Mucosa of rectum (tissue), 2 donors: Measurements from ENCODE around the gene NPHP4.

Source experiments
- H3K27ac ChIP-seq, 2 donors: one replicate each; pipeline ENCODE4 v1.7.0; 2013; ENCODE audit warnings: inconsistent platforms in 2 of 2, low read depth in 2 of 2, low read length in 2 of 2
- H3K27me3 ChIP-seq, 2 donors: one replicate each; pipeline ENCODE4 v1.7.0; 2013; ENCODE audit warnings: low read length in 2 of 2; ENCODE audit not compliant: control insufficient read depth in 2 of 2, insufficient read depth in 2 of 2
- H3K36me3 ChIP-seq, 2 donors: one replicate each; pipeline ENCODE4 v1.7.0; 2013; ENCODE audit warnings: low read length in 2 of 2; ENCODE audit not compliant: control insufficient read depth in 2 of 2, insufficient read depth in 2 of 2
- H3K4me1 ChIP-seq, 2 donors: one replicate each; pipeline ENCODE4 v1.7.0; 2013; ENCODE audit warnings: low read length in 2 of 2, mild to moderate bottlenecking in 1 of 2; ENCODE audit not compliant: control insufficient read depth in 2 of 2, insufficient read depth in 2 of 2
- H3K4me3 ChIP-seq, 2 donors: one replicate each; pipeline ENCODE4 v1.7.0; 2013; ENCODE audit warnings: low read length in 2 of 2
- H3K9ac ChIP-seq, 2 donors: one replicate each; pipeline ENCODE4 v1.7.0; 2013; ENCODE audit warnings: low read length in 2 of 2, low read depth in 1 of 2, mild to moderate bottlenecking in 1 of 2
- H3K9me3 ChIP-seq, 2 donors: one replicate each; pipeline ENCODE4 v1.7.0; 2013; ENCODE audit warnings: low read length in 2 of 2; ENCODE audit not compliant: control insufficient read depth in 2 of 2
- donor health status: healthy.
- donor health status: Normal muscosa, but diverticular disease.

NPHP4 gene

DNA sequence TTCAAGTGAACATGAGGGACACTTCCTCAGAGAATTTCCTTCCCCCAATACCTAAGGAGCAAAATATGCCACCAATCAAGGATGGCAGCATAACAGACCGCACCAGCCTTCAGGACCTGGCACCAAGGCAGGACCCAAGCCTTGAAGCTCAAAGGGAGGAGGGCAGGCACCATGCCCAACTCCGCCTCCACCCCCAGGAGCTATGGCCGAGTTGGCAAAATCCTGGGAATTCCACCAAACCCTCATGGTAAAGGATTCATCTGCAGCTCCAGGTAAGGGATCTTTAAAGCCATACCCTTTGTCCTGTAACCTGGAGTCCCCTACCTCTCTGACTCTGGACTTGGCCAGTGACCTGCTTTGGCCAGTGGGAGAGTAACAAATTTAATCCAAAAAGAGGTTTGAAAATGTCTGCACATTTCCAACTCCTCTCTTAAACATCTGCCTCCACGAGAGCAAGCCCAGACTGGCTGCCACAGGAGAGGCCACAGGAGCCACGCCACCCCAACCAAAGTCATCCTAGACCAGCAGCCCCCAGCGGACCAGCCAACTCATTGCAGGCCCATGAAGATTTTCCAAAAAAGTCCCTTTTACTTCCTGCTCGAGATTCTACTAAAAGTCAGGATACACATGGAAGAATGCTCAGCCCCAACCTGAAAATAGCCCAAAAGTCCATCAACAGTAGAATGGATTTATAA, 41.9 kb downstream of the NPHP4 start:
- Histone ChIP-seq H3K9me3 (no peaks in the 10 kb centered on the region), H3K4me1 (no peaks in the 10 kb centered on the region), H3K36me3 (peaks cover 4 to 17% of the 10 kb centered on the region in 2 donors), H3K9ac (no peak overlapping the region), H3K27me3 (no peaks in the 10 kb centered on the region), H3K27ac (no peak overlapping the region), H3K4me3 (no peak overlapping the region)

DNA sequence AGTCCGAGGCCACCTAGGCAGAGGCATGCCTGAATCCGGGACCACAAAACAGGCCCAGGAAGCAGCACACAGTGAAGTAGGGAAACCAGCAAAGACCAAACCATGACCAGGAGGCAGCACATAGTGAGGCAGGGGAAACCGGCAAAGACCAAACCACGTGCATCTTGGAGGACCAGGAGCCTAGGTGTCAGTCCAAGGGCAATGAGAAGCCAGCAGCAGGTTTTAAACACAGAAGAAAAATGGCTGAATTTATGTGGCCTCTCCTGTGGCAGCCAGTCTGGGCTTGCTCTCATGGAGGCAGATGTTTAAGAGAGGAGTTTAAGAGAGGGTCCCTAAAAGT, 42.5 kb downstream of the NPHP4 start:
- Histone ChIP-seq H3K27me3 (no peaks in the 10 kb centered on the region), H3K9ac (no peak overlapping the region), H3K9me3 (no peaks in the 10 kb centered on the region), H3K4me3 (no peak overlapping the region), H3K36me3 (peaks cover 4 to 18% of the 10 kb centered on the region in 2 donors), H3K4me1 (no peaks in the 10 kb centered on the region), H3K27ac (no peak overlapping the region)

DNA sequence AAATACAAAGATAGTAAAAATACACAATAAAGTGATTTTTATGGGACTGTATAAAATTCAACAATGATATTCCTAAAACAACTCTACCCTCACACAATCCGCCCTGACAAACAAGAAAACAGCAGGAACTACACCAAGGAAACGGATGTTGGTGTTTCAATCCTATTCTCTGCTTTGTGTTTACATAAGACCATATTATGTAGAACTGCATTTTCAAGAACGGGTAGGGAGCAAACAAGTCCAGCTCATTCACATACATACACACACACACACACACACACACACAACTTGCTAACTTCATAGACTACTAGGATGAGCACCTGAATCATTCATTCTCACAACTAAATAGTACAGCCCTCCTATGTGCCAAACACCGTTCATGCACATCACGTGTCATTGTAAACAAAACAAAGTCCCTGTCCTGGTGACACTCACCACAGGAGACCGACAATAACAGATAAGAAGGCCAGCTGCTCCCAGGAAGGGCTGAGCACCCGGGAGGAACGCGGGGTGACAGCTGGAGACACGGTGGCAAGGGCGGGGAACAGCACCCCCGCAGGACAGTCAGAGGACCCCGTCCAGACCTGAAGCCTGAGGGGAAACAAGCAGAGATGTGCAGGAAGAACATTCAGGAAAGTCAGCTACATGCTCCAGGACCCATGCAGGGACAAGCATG, 43.0 kb downstream of the NPHP4 start:
- peaks cover 4 to 18% of the 10 kb centered on the region in 2 donors for H3K36me3 ChIP-seq

DNA sequence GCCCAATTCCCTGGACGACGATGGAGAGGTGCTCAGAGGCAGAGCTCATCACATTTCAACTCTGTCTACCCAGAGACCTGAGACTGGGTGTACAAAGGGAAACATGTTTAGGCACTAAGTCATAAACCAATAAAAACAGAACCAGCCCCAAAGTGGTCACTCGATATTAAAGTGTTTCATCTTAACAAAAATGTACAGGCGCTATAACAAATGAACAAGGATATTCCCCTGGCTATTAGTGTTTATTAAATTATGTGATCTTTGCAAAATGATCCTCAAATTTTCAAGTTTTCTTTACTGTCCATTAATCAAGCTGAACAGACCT, 43.6 kb downstream of the NPHP4 start:
- no peak overlapping the region for H3K9ac ChIP-seq
- H3K27me3 ChIP-seq, result no peaks in the 10 kb centered on the region
- H3K36me3 ChIP-seq, result peaks cover 4 to 18% of the 10 kb centered on the region in 2 donors
- H3K9me3 ChIP-seq, result no peaks in the 10 kb centered on the region
- no peak overlapping the region for H3K4me3 ChIP-seq
- H3K27ac ChIP-seq, result no peak overlapping the region
- no peaks in the 10 kb centered on the region for H3K4me1 ChIP-seq

More for the DNA sequence above, 43.0 kb downstream of the NPHP4 start:
- Histone ChIP-seq H3K9ac (no peak overlapping the region), H3K4me3 (no peak overlapping the region), H3K27me3 (no peaks in the 10 kb centered on the region), H3K27ac (no peak overlapping the region), H3K4me1 (no peaks in the 10 kb centered on the region), H3K9me3 (no peaks in the 10 kb centered on the region)

DNA sequence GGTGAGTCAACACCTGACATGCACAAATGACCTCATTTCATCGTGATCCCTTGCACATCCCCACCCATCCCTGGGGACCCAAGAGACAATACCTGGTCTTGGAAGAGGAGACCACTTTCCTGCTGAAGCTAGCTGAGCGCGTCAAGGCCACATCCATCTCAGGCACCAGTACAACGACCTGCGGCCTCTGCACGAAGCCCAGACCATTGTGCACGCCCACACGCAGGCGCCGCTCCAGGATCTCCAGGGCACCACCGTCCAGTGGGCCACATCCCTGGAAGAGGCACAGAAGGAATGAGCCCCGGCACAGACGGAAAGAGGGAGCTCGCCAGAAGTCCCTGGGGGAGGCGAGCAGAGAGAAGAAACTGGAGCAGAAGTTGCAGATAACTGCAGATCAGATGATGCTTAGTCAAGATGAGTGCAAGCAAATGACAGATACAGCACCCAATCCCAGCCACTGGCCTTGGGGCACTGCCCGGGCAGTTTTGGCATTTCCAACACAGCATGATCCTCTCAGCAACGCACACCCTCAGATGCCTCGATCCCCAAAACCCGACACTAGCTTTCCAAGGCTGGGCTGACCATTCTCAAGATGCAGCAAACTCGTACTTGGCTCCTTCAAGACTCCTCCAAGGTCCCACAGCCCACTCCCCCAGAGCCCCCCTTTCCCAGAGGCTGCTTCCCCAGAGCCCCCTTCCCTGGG, 44.1 kb downstream of the NPHP4 start:
- Histone ChIP-seq H3K36me3 (peaks cover 4 to 15% of the 10 kb centered on the region in 2 donors), H3K9me3 (no peaks in the 10 kb centered on the region), H3K4me1 (no peaks in the 10 kb centered on the region)

DNA sequence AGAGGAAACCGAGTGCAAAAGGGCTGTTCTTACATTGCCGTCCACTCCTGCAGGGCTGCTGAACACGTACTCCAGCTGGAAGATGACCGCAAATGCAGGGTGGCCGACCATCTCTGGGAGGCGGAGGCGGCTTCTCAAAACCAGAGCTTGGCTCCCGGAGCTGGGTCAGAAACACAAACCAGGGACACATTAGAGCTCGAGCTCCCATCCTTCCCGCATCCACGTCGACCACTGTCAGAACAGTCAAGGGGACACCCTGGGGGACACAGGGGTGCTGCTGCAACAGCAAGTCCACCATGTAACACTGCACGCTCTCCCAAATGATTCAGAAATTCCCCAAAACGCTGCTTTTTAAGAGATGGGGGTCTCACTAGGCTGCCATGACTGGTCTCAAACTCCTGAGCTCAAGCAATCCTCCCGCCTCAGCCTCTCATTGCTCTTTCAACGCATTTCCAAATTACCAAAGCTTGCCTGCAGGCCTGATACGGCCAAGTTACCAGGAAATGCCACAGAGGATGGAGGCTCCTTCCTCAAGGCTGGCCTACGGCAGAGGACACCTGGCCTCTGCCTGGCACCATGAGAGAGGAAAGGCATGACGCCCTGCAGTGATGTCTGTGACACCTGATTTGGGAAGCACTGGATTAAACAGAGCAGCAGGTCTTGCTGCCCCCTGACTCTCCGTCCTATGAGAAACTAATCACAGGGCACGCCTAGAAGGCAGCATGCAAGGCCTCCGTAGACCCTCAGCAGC, 45.0 kb downstream of the NPHP4 start:
- Histone ChIP-seq H3K36me3 (peaks cover 4 to 15% of the 10 kb centered on the region in 2 donors), H3K27ac (no peak overlapping the region)

More for the DNA sequence above, 44.1 kb downstream of the NPHP4 start:
- no peak overlapping the region for H3K4me3 ChIP-seq
- H3K27me3 ChIP-seq, result no peaks in the 10 kb centered on the region
- no peak overlapping the region for H3K9ac ChIP-seq
- no peak overlapping the region for H3K27ac ChIP-seq

DNA sequence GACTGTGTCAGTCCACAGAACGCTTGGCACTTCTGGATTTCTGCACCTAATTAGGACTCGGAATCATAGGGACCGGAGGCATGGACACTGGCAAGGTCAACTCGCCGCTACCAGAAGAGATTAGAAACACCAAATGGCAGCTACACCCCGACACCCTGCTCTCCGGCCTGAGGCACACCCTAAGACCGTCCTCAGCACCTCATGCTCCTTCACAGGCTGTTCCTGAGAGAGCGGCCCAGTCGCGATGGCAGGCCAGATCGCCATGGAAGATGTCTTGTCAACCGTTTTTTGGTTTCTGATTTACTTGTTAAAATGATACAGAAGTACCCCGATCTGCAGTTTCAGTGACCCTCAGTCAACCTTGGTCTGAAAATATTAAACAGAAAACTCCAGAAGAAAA, 46.8 kb downstream of the NPHP4 start:
- H3K27ac ChIP-seq, result no peak overlapping the region
- H3K4me1 ChIP-seq, result no peaks in the 10 kb centered on the region
- H3K4me3 ChIP-seq, result no peak overlapping the region
- H3K36me3 ChIP-seq, result peaks cover 4 to 13% of the 10 kb centered on the region in 2 donors
- no peaks in the 10 kb centered on the region for H3K27me3 ChIP-seq
- no peaks in the 10 kb centered on the region for H3K9me3 ChIP-seq
- no peak overlapping the region for H3K9ac ChIP-seq

More for the DNA sequence above, 45.0 kb downstream of the NPHP4 start:
- Histone ChIP-seq H3K27me3 (no peaks in the 10 kb centered on the region), H3K9ac (no peak overlapping the region), H3K9me3 (no peaks in the 10 kb centered on the region), H3K4me3 (no peak overlapping the region), H3K4me1 (no peaks in the 10 kb centered on the region)

DNA sequence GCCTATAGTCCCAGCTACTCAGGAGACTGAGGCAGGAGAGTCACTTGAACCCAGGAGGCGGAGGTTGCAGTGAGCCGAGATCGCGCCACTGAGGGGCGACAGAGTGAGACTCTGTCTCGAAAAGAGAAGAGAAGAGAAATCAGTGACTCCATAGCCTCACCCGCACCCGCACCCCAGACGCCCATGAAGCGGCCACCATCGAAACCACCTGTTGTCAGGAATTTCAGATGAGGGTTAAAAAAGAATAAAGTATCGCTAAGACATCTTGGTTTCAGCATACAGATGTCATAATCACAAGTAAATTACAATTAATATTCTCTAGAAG, 47.4 kb downstream of the NPHP4 start:
- Histone ChIP-seq H3K4me1 (no peaks in the 10 kb centered on the region), H3K36me3 (peaks cover 4 to 13% of the 10 kb centered on the region in 2 donors), H3K9me3 (no peaks in the 10 kb centered on the region), H3K27ac (no peak overlapping the region), H3K9ac (no peak overlapping the region), H3K27me3 (no peaks in the 10 kb centered on the region), H3K4me3 (no peak overlapping the region)

DNA sequence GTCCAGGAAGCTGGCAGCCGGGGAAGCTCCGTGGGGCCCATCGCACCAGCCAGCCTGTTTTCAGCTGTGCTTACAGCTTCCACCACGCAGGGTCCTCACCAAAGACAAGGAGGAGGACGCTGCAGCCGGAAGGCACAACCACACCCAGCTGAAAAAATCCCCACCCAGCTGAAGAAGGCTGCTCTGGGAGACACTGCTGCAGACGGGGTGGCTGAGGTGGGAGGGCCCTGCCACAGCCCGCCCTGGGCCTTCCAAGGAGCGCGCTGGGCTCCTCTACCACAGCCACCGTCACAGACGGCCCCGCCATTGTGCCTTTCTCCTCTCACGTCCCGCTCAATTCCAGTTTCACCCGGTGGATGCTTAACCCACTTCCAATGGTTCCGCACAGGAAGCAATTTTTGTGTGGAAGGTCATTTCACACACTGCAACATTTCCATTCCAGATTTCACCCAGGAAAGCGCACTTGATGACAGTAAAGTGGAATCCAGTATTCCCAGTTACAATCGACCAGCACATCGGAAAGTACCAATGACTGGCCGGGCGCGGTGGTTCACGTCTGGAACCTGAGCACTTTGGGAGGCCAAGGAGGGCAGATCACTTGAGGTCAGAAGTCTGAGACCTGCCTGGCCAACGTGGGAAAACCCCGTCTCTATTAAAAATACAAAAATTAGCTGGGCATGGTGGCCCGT, 47.9 kb downstream of the NPHP4 start:
- Histone ChIP-seq H3K27ac (no peak overlapping the region), H3K4me3 (no peak overlapping the region), H3K36me3 (peaks cover 4 to 13% of the 10 kb centered on the region in 2 donors), H3K9ac (no peak overlapping the region), H3K9me3 (no peaks in the 10 kb centered on the region), H3K27me3 (no peaks in the 10 kb centered on the region), H3K4me1 (no peaks in the 10 kb centered on the region)
